ENCODE measurements around the gene GRM1.

The GRM1 gene

GRCh38 chr6:146433881-146434731 lies 405.2 kb downstream of the GRM1 start:
- Histone ChIP-seq H3K9me3 (ENCODE audit: control insufficient read depth in 1 of 2, low read length in 2 of 2) (no peaks in the 10 kb centered on the region), H3K36me3 (ENCODE audit: control insufficient read depth in 1 of 2, insufficient read depth in 2 of 2, low read length in 2 of 2) (no peaks in the 10 kb centered on the region), H3K4me3 (ENCODE audit: low read depth in 1 of 2, low read length in 2 of 2) (peak overlapping the region; percentile 37 to 68), H3K4me1 (ENCODE audit: control insufficient read depth in 1 of 2, insufficient read depth in 2 of 2, low read length in 2 of 2) (peaks cover 0 to 11% of the 10 kb centered on the region in 2 donors), H3K27ac (ENCODE audit: low read length) (no peak overlapping the region), H3K27me3 (ENCODE audit: low read depth, low read length) (no peaks in the 10 kb centered on the region)

GRCh38 chr6:146434732-146435390 lies 406.0 kb downstream of the GRM1 start:
- H3K4me3 ChIP-seq (ENCODE audit: low read depth in 1 of 2, low read length in 2 of 2) = peak overlapping the region; percentile 37 to 68
- H3K4me1 ChIP-seq (ENCODE audit: control insufficient read depth in 1 of 2, insufficient read depth in 2 of 2, low read length in 2 of 2) = peaks cover 0 to 11% of the 10 kb centered on the region in 2 donors
- no peaks in the 10 kb centered on the region for H3K9me3 ChIP-seq (ENCODE audit: control insufficient read depth in 1 of 2, low read length in 2 of 2)
- no peaks in the 10 kb centered on the region for H3K27me3 ChIP-seq (ENCODE audit: low read depth, low read length)
- H3K36me3 ChIP-seq (ENCODE audit: control insufficient read depth in 1 of 2, insufficient read depth in 2 of 2, low read length in 2 of 2) = no peaks in the 10 kb centered on the region
- no peak overlapping the region for H3K27ac ChIP-seq (ENCODE audit: low read length)

GRCh38 chr6:146441907-146442306 lies 413.0 kb downstream of the GRM1 start:
- Histone ChIP-seq H3K4me3 (ENCODE audit: low read depth in 1 of 2, low read length in 2 of 2) (no peak overlapping the region), H3K27ac (ENCODE audit: low read length) (no peak overlapping the region), H3K36me3 (ENCODE audit: control insufficient read depth in 1 of 2, insufficient read depth in 2 of 2, low read length in 2 of 2) (no peaks in the 10 kb centered on the region), H3K27me3 (ENCODE audit: low read depth, low read length) (no peaks in the 10 kb centered on the region), H3K4me1 (ENCODE audit: control insufficient read depth in 1 of 2, insufficient read depth in 2 of 2, low read length in 2 of 2) (no peaks in the 10 kb centered on the region), H3K9me3 (ENCODE audit: control insufficient read depth in 1 of 2, low read length in 2 of 2) (no peaks in the 10 kb centered on the region)

- H3K9me3 ChIP-seq (ENCODE audit: control insufficient read depth in 1 of 2, low read length in 2 of 2) = no peaks in the 10 kb centered on the region
- H3K4me3 ChIP-seq (ENCODE audit: low read depth in 1 of 2, low read length in 2 of 2) = no peak overlapping the region
- H3K4me1 ChIP-seq (ENCODE audit: control insufficient read depth in 1 of 2, insufficient read depth in 2 of 2, low read length in 2 of 2) = no peaks in the 10 kb centered on the region
- no peaks in the 10 kb centered on the region for H3K27me3 ChIP-seq (ENCODE audit: low read depth, low read length)
- no peaks in the 10 kb centered on the region for H3K36me3 ChIP-seq (ENCODE audit: control insufficient read depth in 1 of 2, insufficient read depth in 2 of 2, low read length in 2 of 2)
- no peak overlapping the region for H3K27ac ChIP-seq (ENCODE audit: low read length)
These were observed 415.3 kb downstream of the GRM1 start for GRCh38 chr6:146444189-146444588.

- Histone ChIP-seq H3K9me3 (ENCODE audit: control insufficient read depth in 1 of 2, low read length in 2 of 2) (no peaks in the 10 kb centered on the region), H3K4me3 (ENCODE audit: low read depth in 1 of 2, low read length in 2 of 2) (no peak overlapping the region), H3K27ac (ENCODE audit: low read length) (no peak overlapping the region), H3K4me1 (ENCODE audit: control insufficient read depth in 1 of 2, insufficient read depth in 2 of 2, low read length in 2 of 2) (no peaks in the 10 kb centered on the region), H3K36me3 (ENCODE audit: control insufficient read depth in 1 of 2, insufficient read depth in 2 of 2, low read length in 2 of 2) (no peaks in the 10 kb centered on the region), H3K27me3 (ENCODE audit: low read depth, low read length) (no peaks in the 10 kb centered on the region)
These were observed 416.4 kb downstream of the GRM1 start for GRCh38 chr6:146445233-146445632.

- Histone ChIP-seq H3K27me3 (ENCODE audit: low read depth, low read length) (no peaks in the 10 kb centered on the region), H3K4me1 (ENCODE audit: control insufficient read depth in 1 of 2, insufficient read depth in 2 of 2, low read length in 2 of 2) (no peaks in the 10 kb centered on the region), H3K36me3 (ENCODE audit: control insufficient read depth in 1 of 2, insufficient read depth in 2 of 2, low read length in 2 of 2) (no peaks in the 10 kb centered on the region), H3K27ac (ENCODE audit: low read length) (no peak overlapping the region), H3K4me3 (ENCODE audit: low read depth in 1 of 2, low read length in 2 of 2) (no peak overlapping the region), H3K9me3 (ENCODE audit: control insufficient read depth in 1 of 2, low read length in 2 of 2) (peaks cover 12 to 16% of the 10 kb centered on the region in 2 donors)
These were observed 428.0 kb downstream of the GRM1 start for GRCh38 chr6:146456886-146457285.

- Histone ChIP-seq H3K27ac (ENCODE audit: low read length) (no peak overlapping the region), H3K4me1 (ENCODE audit: control insufficient read depth in 1 of 2, insufficient read depth in 2 of 2, low read length in 2 of 2) (no peaks in the 10 kb centered on the region), H3K36me3 (ENCODE audit: control insufficient read depth in 1 of 2, insufficient read depth in 2 of 2, low read length in 2 of 2) (no peaks in the 10 kb centered on the region), H3K27me3 (ENCODE audit: low read depth, low read length) (no peaks in the 10 kb centered on the region), H3K9me3 (ENCODE audit: control insufficient read depth in 1 of 2, low read length in 2 of 2) (peaks cover 16% of the 10 kb centered on the region in 2 donors), H3K4me3 (ENCODE audit: low read depth in 1 of 2, low read length in 2 of 2) (no peak overlapping the region)
These were observed 432.1 kb downstream of the GRM1 start for GRCh38 chr6:146460941-146461340.

GRCh38 chr6:146470091-146470770 lies 441.4 kb downstream of the GRM1 start:
- Histone ChIP-seq H3K4me1 (ENCODE audit: control insufficient read depth in 1 of 2, insufficient read depth in 2 of 2, low read length in 2 of 2) (no peaks in the 10 kb centered on the region), H3K36me3 (ENCODE audit: control insufficient read depth in 1 of 2, insufficient read depth in 2 of 2, low read length in 2 of 2) (no peaks in the 10 kb centered on the region), H3K4me3 (ENCODE audit: low read depth in 1 of 2, low read length in 2 of 2) (no peak overlapping the region), H3K27ac (ENCODE audit: low read length) (no peak overlapping the region), H3K27me3 (ENCODE audit: low read depth, low read length) (no peaks in the 10 kb centered on the region), H3K9me3 (ENCODE audit: control insufficient read depth in 1 of 2, low read length in 2 of 2) (no peaks in the 10 kb centered on the region)

GRCh38 chr6:146472918-146473317 lies 444.1 kb downstream of the GRM1 start:
- Histone ChIP-seq H3K4me3 (ENCODE audit: low read depth in 1 of 2, low read length in 2 of 2) (no peak overlapping the region), H3K36me3 (ENCODE audit: control insufficient read depth in 1 of 2, insufficient read depth in 2 of 2, low read length in 2 of 2) (no peaks in the 10 kb centered on the region), H3K27ac (ENCODE audit: low read length) (no peak overlapping the region), H3K4me1 (ENCODE audit: control insufficient read depth in 1 of 2, insufficient read depth in 2 of 2, low read length in 2 of 2) (no peaks in the 10 kb centered on the region), H3K27me3 (ENCODE audit: low read depth, low read length) (no peaks in the 10 kb centered on the region), H3K9me3 (ENCODE audit: control insufficient read depth in 1 of 2, low read length in 2 of 2) (no peaks in the 10 kb centered on the region)

GRCh38 chr6:146481527-146481926 lies 452.7 kb downstream of the GRM1 start:
- Histone ChIP-seq H3K9me3 (ENCODE audit: control insufficient read depth in 1 of 2, low read length in 2 of 2) (no peaks in the 10 kb centered on the region), H3K27ac (ENCODE audit: low read length) (no peak overlapping the region), H3K4me3 (ENCODE audit: low read depth in 1 of 2, low read length in 2 of 2) (no peak overlapping the region), H3K4me1 (ENCODE audit: control insufficient read depth in 1 of 2, insufficient read depth in 2 of 2, low read length in 2 of 2) (no peaks in the 10 kb centered on the region), H3K27me3 (ENCODE audit: low read depth, low read length) (no peaks in the 10 kb centered on the region), H3K36me3 (ENCODE audit: control insufficient read depth in 1 of 2, insufficient read depth in 2 of 2, low read length in 2 of 2) (no peaks in the 10 kb centered on the region)

- Histone ChIP-seq H3K27ac (ENCODE audit: low read length) (no peak overlapping the region), H3K9me3 (ENCODE audit: control insufficient read depth in 1 of 2, low read length in 2 of 2) (no peaks in the 10 kb centered on the region), H3K36me3 (ENCODE audit: control insufficient read depth in 1 of 2, insufficient read depth in 2 of 2, low read length in 2 of 2) (no peaks in the 10 kb centered on the region), H3K27me3 (ENCODE audit: low read depth, low read length) (no peaks in the 10 kb centered on the region), H3K4me1 (ENCODE audit: control insufficient read depth in 1 of 2, insufficient read depth in 2 of 2, low read length in 2 of 2) (no peaks in the 10 kb centered on the region), H3K4me3 (ENCODE audit: low read depth in 1 of 2, low read length in 2 of 2) (no peak overlapping the region)
These were observed 455.5 kb downstream of the GRM1 start for GRCh38 chr6:146484411-146484810.

Data from muscle layer of duodenum (tissue), 2 donors.